ENCODE results near the gene DEPDC1B. TPM values are rescaled to one million over a fixed set of nuclear protein-coding genes. Genes with fewer than 3 reads are reported as not detected.

The DEPDC1B gene
- total and polyA plus RNA-seq, 2 of the 4 experiments (the other 2 are of a cell fraction), result 4.4 to 9.3 TPM

DNA sequence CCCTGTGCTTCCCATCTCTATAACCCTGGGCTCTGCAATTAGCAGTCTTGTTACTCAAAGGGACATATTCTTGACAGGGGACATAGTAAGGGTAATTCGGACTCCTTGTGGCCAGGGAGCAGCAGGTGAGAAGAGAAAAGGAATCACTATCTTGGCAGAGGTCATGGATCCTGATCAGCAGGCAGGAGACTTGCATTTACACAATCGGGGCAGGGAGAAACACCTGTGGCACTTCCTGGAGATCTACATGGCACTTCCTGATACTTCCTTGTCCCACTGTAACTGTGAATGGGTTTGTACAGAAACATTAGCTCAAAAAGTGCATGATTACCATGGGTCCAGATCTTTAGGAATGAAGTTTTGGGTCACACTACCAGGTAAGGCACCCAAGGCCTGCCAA is 29.2 kb downstream of the DEPDC1B start:
- Histone ChIP-seq H3K9me1 (ENCODE audit: insufficient read depth, low read length) (peaks cover 11% of the 10 kb centered on the region), H3K4me3 (ENCODE audit: insufficient read depth, low read depth, low read length) (no peak overlapping the region), H3K14ac (replicated peaks; ENCODE audit: low read depth, low read length) (no peak overlapping the region), H2BK15ac (ENCODE audit: low read depth, low read length) (no peak overlapping the region), H3K79me1 (ENCODE audit: low read depth in 1 of 2, low read length in 2 of 2) (peaks cover 25 to 33% of the 10 kb centered on the region in 2 experiments), H4K20me1 (ENCODE audit: insufficient read depth, low read length) (no peaks in the 10 kb centered on the region), H4K91ac (ENCODE audit: insufficient read depth, low read depth, low read length) (no peak overlapping the region), H2BK120ac (ENCODE audit: low read depth, low read length) (no peak overlapping the region), H3K27ac (ENCODE audit: insufficient read depth, low read length) (no peak overlapping the region), H4K5ac (ENCODE audit: low read depth, low read length) (no peak overlapping the region), H3K9ac (ENCODE audit: low read depth, low read length) (no peak overlapping the region), H3K18ac (ENCODE audit: low read depth, low read length) (no peak overlapping the region), H2BK5ac (ENCODE audit: low read depth, low read length, poor library complexity, severe bottlenecking) (no peak overlapping the region), H3K4me1 (ENCODE audit: control insufficient read depth, insufficient read depth, low read length) (peaks cover 4% of the 10 kb centered on the region; the same call in 1 of the 2 replicates), H3K27me3 (ENCODE audit: control insufficient read depth, insufficient read depth, low read length) (no peaks in the 10 kb centered on the region), H3K23ac (ENCODE audit: low read depth, low read length) (no peak overlapping the region), H3K4ac (ENCODE audit: low read depth, low read length) (no peak overlapping the region), H3K4me2 (ENCODE audit: low read depth, low read length) (no peak overlapping the region), H2BK20ac (ENCODE audit: low read depth, low read length) (no peak overlapping the region), H2AK9ac (replicated peaks; ENCODE audit: low read depth, low read length, poor library complexity) (no peak overlapping the region), H4K8ac (ENCODE audit: low read depth in 2 of 2, low read length in 2 of 2) (no peak overlapping the region), H2AK5ac (ENCODE audit: low read depth, low read length) (no peak overlapping the region), H3K36me3 (ENCODE audit: control insufficient read depth, insufficient read depth, low read length) (no peaks in the 10 kb centered on the region), H2AFZ (replicated peaks; ENCODE audit: low read length, poor library complexity) (no peak overlapping the region), H3K9me3 (ENCODE audit: control insufficient read depth, insufficient read depth, low read length) (no peaks in the 10 kb centered on the region), H3K56ac (ENCODE audit: extremely low read depth, insufficient read depth, low read length) (no peak overlapping the region)
- dilution Hi-C loops (cut with HindIII; ENCODE audit: low sequenced_read_pairs, unreplicated experiment) (no loop called here), in situ Hi-C loops (cut with MboI; ENCODE audit: low sequenced_read_pairs) (loop anchor here (10.0 kb wide), 1 partner anchor 856 kb away; no protein-coding TSS in a partner anchor), intact Hi-C loops (cut with micrococcal nuclease) (loop anchor here (10.0 kb wide), 1 partner anchor 664 kb away; the partner anchor contains the start of gene ZSWIM6)
- CTCF ChIA-PET, result no interaction called here
- DNase-seq (no peak), ATAC-seq (ENCODE audit: low read depth) (no peak)
- TF ChIP-seq NFE2L2 (IDR thresholded peaks at IDR 0.05; ENCODE audit: low read depth, low read length), result no peak
- TF ChIP-seq CHD1 (IDR thresholded peaks at IDR 0.05; ENCODE audit: low read depth, low read length), result no peak
- no peak for TF ChIP-seq MAZ (IDR thresholded peaks at IDR 0.05; ENCODE audit: borderline replicate concordance, low read depth, low read length)
- no peak for TF ChIP-seq FOS (IDR thresholded peaks at IDR 0.05; ENCODE audit: low read depth, low read length)
- no peak for TF ChIP-seq SMC3 (IDR thresholded peaks at IDR 0.05; ENCODE audit: low read depth, low read length)
- no peak for TF ChIP-seq BHLHE40 (IDR thresholded peaks at IDR 0.05; ENCODE audit: low read depth, low read length)
- TF ChIP-seq MXI1 (IDR thresholded peaks at IDR 0.05; ENCODE audit: borderline replicate concordance, low read depth, low read length), result no peak
- no peak for TF ChIP-seq RCOR1 (IDR thresholded peaks at IDR 0.05; ENCODE audit: insufficient replicate concordance, low read length)
- TF ChIP-seq CEBPB (IDR thresholded peaks at IDR 0.05; ENCODE audit: low read depth, low read length), result no peak
- no peak for TF ChIP-seq POLR2A (IDR thresholded peaks at IDR 0.05; ENCODE audit: low read depth, low read length)
- no peak for TF ChIP-seq MAFK (IDR thresholded peaks at IDR 0.05; ENCODE audit: low read depth, low read length)
- TF ChIP-seq, protein P1, sequence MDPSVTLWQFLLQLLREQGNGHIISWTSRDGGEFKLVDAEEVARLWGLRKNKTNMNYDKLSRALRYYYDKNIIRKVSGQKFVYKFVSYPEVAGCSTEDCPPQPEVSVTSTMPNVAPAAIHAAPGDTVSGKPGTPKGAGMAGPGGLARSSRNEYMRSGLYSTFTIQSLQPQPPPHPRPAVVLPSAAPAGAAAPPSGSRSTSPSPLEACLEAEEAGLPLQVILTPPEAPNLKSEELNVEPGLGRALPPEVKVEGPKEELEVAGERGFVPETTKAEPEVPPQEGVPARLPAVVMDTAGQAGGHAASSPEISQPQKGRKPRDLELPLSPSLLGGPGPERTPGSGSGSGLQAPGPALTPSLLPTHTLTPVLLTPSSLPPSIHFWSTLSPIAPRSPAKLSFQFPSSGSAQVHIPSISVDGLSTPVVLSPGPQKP (IDR thresholded peaks at IDR 0.05; ENCODE audit: borderline replicate concordance, low read depth, low read length), result no peak
- TF ChIP-seq, protein P2, sequence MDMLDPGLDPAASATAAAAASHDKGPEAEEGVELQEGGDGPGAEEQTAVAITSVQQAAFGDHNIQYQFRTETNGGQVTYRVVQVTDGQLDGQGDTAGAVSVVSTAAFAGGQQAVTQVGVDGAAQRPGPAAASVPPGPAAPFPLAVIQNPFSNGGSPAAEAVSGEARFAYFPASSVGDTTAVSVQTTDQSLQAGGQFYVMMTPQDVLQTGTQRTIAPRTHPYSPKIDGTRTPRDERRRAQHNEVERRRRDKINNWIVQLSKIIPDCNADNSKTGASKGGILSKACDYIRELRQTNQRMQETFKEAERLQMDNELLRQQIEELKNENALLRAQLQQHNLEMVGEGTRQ (IDR thresholded peaks at IDR 0.05; ENCODE audit: low read depth, low read length), result no peak
- TF ChIP-seq RFX5 (IDR thresholded peaks at IDR 0.05; ENCODE audit: low read depth, low read length), result no peak
- TF ChIP-seq RAD21 (IDR thresholded peaks at IDR 0.05; ENCODE audit: low read length), result no peak
- TF ChIP-seq, protein P3, sequence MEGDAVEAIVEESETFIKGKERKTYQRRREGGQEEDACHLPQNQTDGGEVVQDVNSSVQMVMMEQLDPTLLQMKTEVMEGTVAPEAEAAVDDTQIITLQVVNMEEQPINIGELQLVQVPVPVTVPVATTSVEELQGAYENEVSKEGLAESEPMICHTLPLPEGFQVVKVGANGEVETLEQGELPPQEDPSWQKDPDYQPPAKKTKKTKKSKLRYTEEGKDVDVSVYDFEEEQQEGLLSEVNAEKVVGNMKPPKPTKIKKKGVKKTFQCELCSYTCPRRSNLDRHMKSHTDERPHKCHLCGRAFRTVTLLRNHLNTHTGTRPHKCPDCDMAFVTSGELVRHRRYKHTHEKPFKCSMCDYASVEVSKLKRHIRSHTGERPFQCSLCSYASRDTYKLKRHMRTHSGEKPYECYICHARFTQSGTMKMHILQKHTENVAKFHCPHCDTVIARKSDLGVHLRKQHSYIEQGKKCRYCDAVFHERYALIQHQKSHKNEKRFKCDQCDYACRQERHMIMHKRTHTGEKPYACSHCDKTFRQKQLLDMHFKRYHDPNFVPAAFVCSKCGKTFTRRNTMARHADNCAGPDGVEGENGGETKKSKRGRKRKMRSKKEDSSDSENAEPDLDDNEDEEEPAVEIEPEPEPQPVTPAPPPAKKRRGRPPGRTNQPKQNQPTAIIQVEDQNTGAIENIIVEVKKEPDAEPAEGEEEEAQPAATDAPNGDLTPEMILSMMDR (conservative IDR thresholded peaks at IDR 0.05; ENCODE audit: low read depth, low read length), result no peak
- POLR2A ChIA-PET (ENCODE audit: unreplicated experiment), result no interaction called here
- no CpG with 5 or more reads among the region's 2 CpGs for WGBS, 2 experiments (ENCODE audit: extremely low coverage in 2 of 2, insufficient read length in 1 of 2)
- no TSS peak for BruUV-seq (replicated peaks)

Measured in IMR-90 (cell line).